T-helper 17 cell (primary cell): ENCODE data around the gene XPC. TPM values are rescaled to one million over a fixed set of nuclear protein-coding genes. Genes with fewer than 3 reads are reported as not detected.

Experiments
- ATAC-seq: fragments of 150-1000 bp; cut with Tn5 transposase; 2 replicates; pipeline ENCODE4 v1.10.0; 2021; ENCODE audit warnings: mild to moderate bottlenecking, moderate library complexity
- DNase-seq, 3 donors: peaks; one replicate each; pipeline versions ENCODE4 v3.0.0 to v3.0.0-alpha.2; 2020 to 2021
- H3K9me3 ChIP-seq: one replicate; pipeline ENCODE4 v1.7.0; 2013; ENCODE audit warnings: low read length, mild to moderate bottlenecking; ENCODE audit not compliant: control insufficient read depth, poor library complexity, severe bottlenecking
- H3K27ac Mint-ChIP-seq: one replicate; pipeline ENCODE4 v1.8.0; 2022; ENCODE audit warnings: mild to moderate bottlenecking, moderate library complexity, mixed read lengths
- H3K27me3 Mint-ChIP-seq: one replicate; pipeline ENCODE4 v1.8.0; 2022; ENCODE audit warnings: mixed read lengths
- H3K36me3 Mint-ChIP-seq: one replicate; pipeline ENCODE4 v1.8.0; 2022; ENCODE audit warnings: low read depth, mixed read lengths
- H3K4me1 Mint-ChIP-seq: one replicate; pipeline ENCODE4 v1.8.0; 2022; ENCODE audit warnings: mild to moderate bottlenecking, mixed read lengths
- H3K4me3 Mint-ChIP-seq: one replicate; pipeline ENCODE4 v1.8.0; 2022; ENCODE audit warnings: mild to moderate bottlenecking, moderate library complexity, mixed read lengths
- total RNA-seq, 4 donors: library from RNA in 2 of 4; stranded (reverse) in 2 of 4; gene quantifications; one replicate each; pipeline ENCODE4 v1.2.3 and lab custom pipeline; 2022 to 2026

Gene XPC
- total RNA-seq, 2 donors from 2014 or later: 65.0 to 76.4 TPM

GRCh38 chr3:14146381-14147065, 31.9 kb downstream of the XPC start:
- Mint-ChIP-seq H3K27ac (peak overlapping the region; percentile 100), H3K4me3 (no peak overlapping the region), H3K27me3 (no peaks in the 10 kb centered on the region), H3K4me1 (peaks cover 38% of the 10 kb centered on the region), H3K36me3 (peaks cover 8% of the 10 kb centered on the region)
- H3K9me3 ChIP-seq: no peaks in the 10 kb centered on the region
- no peak for DNase-seq
- ATAC-seq: no peak

- no peaks in the 10 kb centered on the region for H3K9me3 ChIP-seq
- Mint-ChIP-seq H3K4me3 (no peak overlapping the region), H3K27me3 (no peaks in the 10 kb centered on the region), H3K4me1 (peaks cover 40% of the 10 kb centered on the region), H3K36me3 (peaks cover 8% of the 10 kb centered on the region), H3K27ac (peak overlapping the region; percentile 100)
- ATAC-seq: no peak
- DNase-seq: no peak
These were observed 32.6 kb downstream of the XPC start for GRCh38 chr3:14145670-14146380.

- ATAC-seq (no peak), DNase-seq (no peak)
- Mint-ChIP-seq H3K36me3 (peaks cover 8% of the 10 kb centered on the region), H3K27ac (peak overlapping the region; percentile 100), H3K27me3 (no peaks in the 10 kb centered on the region), H3K4me3 (no peak overlapping the region), H3K4me1 (peaks cover 42% of the 10 kb centered on the region)
- no peaks in the 10 kb centered on the region for H3K9me3 ChIP-seq
These were observed 33.2 kb downstream of the XPC start for GRCh38 chr3:14145236-14145635.

DNA sequence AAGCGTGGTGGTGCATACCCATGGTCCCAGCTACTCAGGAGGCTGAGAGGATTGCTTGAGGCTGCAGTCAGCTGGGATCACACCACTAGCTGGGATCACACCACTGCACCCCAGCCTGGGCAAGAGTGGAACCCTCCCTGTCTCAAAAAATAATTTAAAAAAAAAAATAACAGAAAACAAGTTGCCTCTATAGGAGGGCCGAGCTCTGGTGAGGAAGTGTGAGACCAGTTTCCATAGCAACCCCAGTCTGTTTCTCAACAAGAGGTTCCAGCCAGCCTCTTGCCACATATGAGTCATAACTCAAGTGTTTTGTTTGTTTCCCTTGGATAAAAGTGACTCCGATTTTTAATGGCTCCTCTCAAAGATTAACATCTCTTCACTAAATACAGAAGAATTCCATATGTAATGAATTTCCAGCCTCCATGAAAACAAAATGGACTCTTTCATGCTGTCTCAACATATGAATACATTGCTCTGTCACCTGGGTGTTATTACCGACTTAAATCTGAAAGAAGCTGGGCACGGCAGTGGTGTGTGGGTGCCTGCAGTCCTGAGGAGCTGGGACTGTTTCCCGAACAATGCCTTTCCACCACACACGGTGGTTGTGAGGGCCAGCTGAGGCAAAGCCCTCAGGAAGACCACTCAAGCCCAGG, 33.9 kb downstream of the XPC start:
- DNase-seq: peak; percentile 42 to 63 (median 53)
- Mint-ChIP-seq H3K27ac (peak overlapping the region; percentile 100), H3K4me3 (peak overlapping the region; percentile 83), H3K4me1 (peaks cover 47% of the 10 kb centered on the region), H3K36me3 (peaks cover 8% of the 10 kb centered on the region), H3K27me3 (no peaks in the 10 kb centered on the region)
- peak; percentile 68 for ATAC-seq
- H3K9me3 ChIP-seq: no peaks in the 10 kb centered on the region

- Mint-ChIP-seq H3K36me3 (peaks cover 8% of the 10 kb centered on the region), H3K27ac (peak overlapping the region; percentile 100), H3K4me3 (peak overlapping the region; percentile 83), H3K27me3 (no peaks in the 10 kb centered on the region), H3K4me1 (peaks cover 47% of the 10 kb centered on the region)
- no peaks in the 10 kb centered on the region for H3K9me3 ChIP-seq
- ATAC-seq (no peak), DNase-seq (no peak)
These were observed 34.9 kb downstream of the XPC start for GRCh38 chr3:14143271-14144225.

DNA sequence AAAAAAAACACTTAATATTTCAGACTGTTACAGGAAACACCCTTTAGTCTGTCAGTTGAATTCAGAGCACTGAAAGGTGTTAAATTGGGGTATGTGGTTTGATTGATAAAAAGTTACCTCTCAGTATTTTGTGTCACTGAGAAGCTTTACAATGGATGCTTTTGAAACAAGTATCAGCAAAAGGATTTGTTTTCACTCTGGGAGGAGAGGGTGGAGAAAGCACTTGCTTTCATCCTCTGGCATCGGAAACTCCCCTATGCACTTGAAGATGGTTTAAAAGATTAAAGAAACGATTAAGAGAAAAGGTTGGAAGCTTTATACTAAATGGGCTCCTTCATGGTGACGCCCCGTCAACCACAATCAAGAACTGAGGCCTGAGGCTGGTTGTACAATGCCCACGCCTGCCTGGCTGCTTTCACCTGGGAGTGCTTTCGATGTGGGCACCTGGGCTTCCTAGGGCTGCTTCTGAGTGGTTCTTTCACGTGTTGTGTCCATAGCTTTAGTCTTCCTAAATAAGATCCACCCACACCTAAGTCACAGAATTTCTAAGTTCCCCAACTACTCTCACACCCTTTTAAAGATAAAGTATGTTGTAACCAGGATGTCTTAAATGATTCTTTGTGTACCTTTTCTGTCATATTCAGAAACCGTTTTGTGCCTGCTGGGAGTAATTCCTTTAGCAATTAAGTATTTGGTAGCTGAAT, 35.7 kb downstream of the XPC start:
- H3K4me1 Mint-ChIP-seq: peaks cover 47% of the 10 kb centered on the region
- H3K27ac Mint-ChIP-seq: peak overlapping the region; percentile 100
- peaks cover 8% of the 10 kb centered on the region for H3K36me3 Mint-ChIP-seq
- no peaks in the 10 kb centered on the region for H3K27me3 Mint-ChIP-seq
- peak overlapping the region; percentile 80 for H3K4me3 Mint-ChIP-seq
- DNase-seq (peak; percentile 49 to 69 (median 59)), ATAC-seq (peak; percentile 73)
- no peaks in the 10 kb centered on the region for H3K9me3 ChIP-seq

GRCh38 chr3:14141602-14142341, 36.6 kb downstream of the XPC start:
- no peaks in the 10 kb centered on the region for H3K27me3 Mint-ChIP-seq
- H3K36me3 Mint-ChIP-seq: peaks cover 8% of the 10 kb centered on the region
- H3K9me3 ChIP-seq: no peaks in the 10 kb centered on the region
- peak overlapping the region; percentile 80 for H3K4me3 Mint-ChIP-seq
- ATAC-seq (no peak), DNase-seq (no peak)
- H3K4me1 Mint-ChIP-seq: peaks cover 45% of the 10 kb centered on the region
- H3K27ac Mint-ChIP-seq: peak overlapping the region; percentile 100

- H3K27ac Mint-ChIP-seq: peak overlapping the region; percentile 100
- H3K9me3 ChIP-seq: no peaks in the 10 kb centered on the region
- peak overlapping the region; percentile 25 for H3K4me3 Mint-ChIP-seq
- peaks cover 41% of the 10 kb centered on the region for H3K4me1 Mint-ChIP-seq
- no peaks in the 10 kb centered on the region for H3K27me3 Mint-ChIP-seq
- ATAC-seq (no peak), DNase-seq (no peak)
- H3K36me3 Mint-ChIP-seq: peaks cover 6% of the 10 kb centered on the region
These were observed 37.3 kb downstream of the XPC start for GRCh38 chr3:14141144-14141543.

DNA sequence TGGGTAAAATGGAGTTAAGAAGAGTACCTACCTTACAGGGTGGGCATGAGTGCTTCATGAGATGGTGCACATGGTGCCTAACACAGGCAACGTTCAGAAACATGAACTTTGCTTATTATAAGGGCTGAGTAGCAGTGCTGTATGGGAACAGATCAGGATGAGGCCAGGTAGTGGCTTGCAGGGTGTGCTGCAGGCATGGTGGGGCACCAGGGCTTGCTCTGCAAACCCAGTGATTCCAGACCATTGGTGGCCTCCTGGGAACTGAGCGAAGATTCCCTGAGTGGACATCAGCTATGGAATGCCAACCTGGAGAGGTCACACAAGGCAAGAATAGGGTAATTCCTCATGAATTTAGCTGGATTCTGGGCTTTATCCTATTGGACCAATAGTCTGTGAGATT, 37.7 kb downstream of the XPC start:
- H3K36me3 Mint-ChIP-seq: peaks cover 4% of the 10 kb centered on the region

GRCh38 chr3:14139771-14140170, 38.6 kb downstream of the XPC start:
- DNase-seq (no peak), ATAC-seq (no peak)
- H3K36me3 Mint-ChIP-seq: peaks cover 4% of the 10 kb centered on the region
- H3K27me3 Mint-ChIP-seq: no peaks in the 10 kb centered on the region
- peak overlapping the region; percentile 100 for H3K27ac Mint-ChIP-seq
- no peaks in the 10 kb centered on the region for H3K9me3 ChIP-seq
- peaks cover 38% of the 10 kb centered on the region for H3K4me1 Mint-ChIP-seq
- H3K4me3 Mint-ChIP-seq: no peak overlapping the region

More for the DNA sequence above, 37.7 kb downstream of the XPC start:
- peak overlapping the region; percentile 100 for H3K27ac Mint-ChIP-seq
- no peak overlapping the region for H3K4me3 Mint-ChIP-seq
- DNase-seq (no peak), ATAC-seq (no peak)
- no peaks in the 10 kb centered on the region for H3K27me3 Mint-ChIP-seq
- H3K4me1 Mint-ChIP-seq: peaks cover 42% of the 10 kb centered on the region
- H3K9me3 ChIP-seq: no peaks in the 10 kb centered on the region

DNA sequence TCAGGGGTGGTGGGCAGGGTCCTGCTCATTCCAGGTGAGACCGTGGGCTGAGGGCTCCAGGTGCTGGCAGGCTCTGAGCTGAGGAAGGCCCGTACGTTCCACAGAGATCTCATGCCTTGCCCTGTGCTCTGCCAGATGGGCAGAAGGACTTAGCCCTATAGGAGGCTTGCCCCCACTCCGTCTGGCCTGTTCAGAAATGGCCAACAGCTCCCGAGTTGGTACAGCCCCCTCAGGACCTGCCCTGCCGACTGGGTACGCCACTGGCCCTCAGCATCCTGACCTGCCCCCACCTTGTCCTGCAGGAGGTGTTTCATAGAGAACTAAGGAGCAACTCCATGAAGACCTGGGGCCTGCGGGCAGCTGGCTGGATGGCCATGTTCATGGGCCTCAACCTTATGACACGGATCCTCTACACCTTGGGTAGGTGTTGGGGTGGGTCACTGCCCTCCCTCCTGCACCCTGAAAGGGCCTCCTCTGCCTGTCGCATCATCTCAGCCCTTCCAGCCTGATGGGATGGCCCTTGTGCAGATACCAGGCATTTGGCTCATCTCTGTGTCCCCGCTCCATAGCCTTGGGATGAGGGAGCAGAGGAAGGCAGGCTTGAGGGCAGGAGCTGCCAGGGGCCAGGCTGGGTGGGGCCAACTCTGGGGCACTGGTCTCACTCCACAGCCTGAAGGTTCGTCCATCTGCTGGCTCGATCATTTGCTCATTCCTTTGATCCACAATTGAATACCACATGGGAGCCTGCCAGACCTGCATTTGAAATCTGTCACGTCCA, 39.3 kb downstream of the XPC start:
- H3K9me3 ChIP-seq: no peaks in the 10 kb centered on the region
- peak overlapping the region; percentile 100 for H3K27ac Mint-ChIP-seq
- H3K4me1 Mint-ChIP-seq: peaks cover 35% of the 10 kb centered on the region
- no peaks in the 10 kb centered on the region for H3K27me3 Mint-ChIP-seq
- peak overlapping the region; percentile 19 for H3K4me3 Mint-ChIP-seq
- DNase-seq: no peak
- ATAC-seq: no peak
- H3K36me3 Mint-ChIP-seq: peaks cover 4% of the 10 kb centered on the region
